Astrocyte (in vitro differentiated cells and primary cell): ENCODE data around the gene NEDD9. TPM values are rescaled to one million over a fixed set of nuclear protein-coding genes. Genes with fewer than 3 reads are reported as not detected.

Experiments used
- DNase-seq: peaks from one replicate; pipeline ENCODE4 v3.0.0-alpha.2; 2010; ENCODE audit warnings: low read depth
- FAIRE-seq: peaks from 2 replicates; lab custom pipeline; 2011; peaks lifted over from hg19 to GRCh38; lab: Jason Lieb, UNC
- H2AFZ ChIP-seq: 2 replicates; pipeline ENCODE4 v1.6.0; 2012; ENCODE audit warnings: low read depth, low read length, inconsistent platforms
- H3K27ac ChIP-seq: 2 replicates; pipeline ENCODE4 v1.5.1; 2011; ENCODE audit warnings: low read depth, low read length, inconsistent platforms
- H3K27me3 ChIP-seq: 2 replicates; pipeline ENCODE4 v1.6.0; 2011; ENCODE audit warnings: low read length, inconsistent platforms; ENCODE audit not compliant: insufficient read depth
- H3K36me3 ChIP-seq: 2 replicates; pipeline ENCODE4 v1.5.1; 2011; ENCODE audit warnings: low read length, inconsistent platforms; ENCODE audit not compliant: insufficient read depth
- H3K4me1 ChIP-seq: 2 replicates; pipeline ENCODE4 v1.5.1; 2011; ENCODE audit warnings: low read length, inconsistent platforms; ENCODE audit not compliant: insufficient read depth
- H3K4me2 ChIP-seq: 2 replicates; pipeline ENCODE4 v1.6.0; 2012; ENCODE audit warnings: low read length, inconsistent platforms
- H3K4me3 ChIP-seq: 2 replicates; pipeline ENCODE4 v1.5.1; 2011; ENCODE audit warnings: low read depth, mild to moderate bottlenecking, low read length, inconsistent platforms; ENCODE audit not compliant: insufficient read depth
- H3K79me2 ChIP-seq: 2 replicates; pipeline ENCODE4 v1.6.0; 2012; ENCODE audit warnings: mild to moderate bottlenecking, low read length, inconsistent platforms; ENCODE audit not compliant: insufficient read depth
- H3K9ac ChIP-seq: 2 replicates; pipeline ENCODE4 v1.6.0; 2012; ENCODE audit warnings: mild to moderate bottlenecking, low read length, inconsistent platforms
- H3K9me3 ChIP-seq: 2 replicates; pipeline ENCODE4 v1.5.1; 2012; ENCODE audit warnings: low read depth, mild to moderate bottlenecking, low read length, inconsistent platforms; ENCODE audit not compliant: insufficient read depth
- H4K20me1 ChIP-seq: 2 replicates; pipeline ENCODE4 v1.6.0; 2012; ENCODE audit warnings: low read length, inconsistent platforms; ENCODE audit not compliant: insufficient read depth
- H3K27ac Mint-ChIP-seq: one replicate; pipeline ENCODE4 v1.8.0; 2021; ENCODE audit warnings: mild to moderate bottlenecking, mixed read lengths; ENCODE audit not compliant: unreplicated experiment
- H3K27me3 Mint-ChIP-seq: one replicate; pipeline ENCODE4 v1.8.0; 2021; ENCODE audit warnings: low read depth, mixed read lengths; ENCODE audit not compliant: unreplicated experiment
- H3K36me3 Mint-ChIP-seq: one replicate; pipeline ENCODE4 v1.8.0; 2021; ENCODE audit warnings: low read depth, mixed read lengths; ENCODE audit not compliant: unreplicated experiment
- H3K4me1 Mint-ChIP-seq: one replicate; pipeline ENCODE4 v1.8.0; 2021; ENCODE audit warnings: low read depth, mixed read lengths; ENCODE audit not compliant: unreplicated experiment
- H3K4me3 Mint-ChIP-seq: one replicate; pipeline ENCODE4 v1.8.0; 2021; ENCODE audit warnings: mild to moderate bottlenecking, moderate library complexity, mixed read lengths; ENCODE audit not compliant: unreplicated experiment
- H3K9me3 Mint-ChIP-seq: one replicate; pipeline ENCODE4 v1.8.0; 2021; ENCODE audit warnings: mild to moderate bottlenecking, mixed read lengths; ENCODE audit not compliant: unreplicated experiment
- EZH2 ChIP-seq: IDR thresholded peaks from 2 replicates; pipeline ENCODE4 v1.6.1; 2012; ENCODE audit warnings: mild to moderate bottlenecking, low read length, inconsistent platforms; ENCODE audit not compliant: insufficient read depth
- total RNA-seq: library from RNA; stranded (reverse); gene quantifications from 2 replicates; pipeline ENCODE4 v1.2.1, GENCODE V29; 2021
- TF ChIP-seq, protein P1 (sequence below): IDR thresholded peaks from 2 replicates; pipeline ENCODE4 v1.5.1; 2011; ENCODE audit warnings: low read depth, mild to moderate bottlenecking, inconsistent platforms, low read length, moderate library complexity; ENCODE audit not compliant: insufficient read depth

NEDD9 gene
- total RNA-seq, 1 donor from 2014 or later, result 39.6 TPM

DNA sequence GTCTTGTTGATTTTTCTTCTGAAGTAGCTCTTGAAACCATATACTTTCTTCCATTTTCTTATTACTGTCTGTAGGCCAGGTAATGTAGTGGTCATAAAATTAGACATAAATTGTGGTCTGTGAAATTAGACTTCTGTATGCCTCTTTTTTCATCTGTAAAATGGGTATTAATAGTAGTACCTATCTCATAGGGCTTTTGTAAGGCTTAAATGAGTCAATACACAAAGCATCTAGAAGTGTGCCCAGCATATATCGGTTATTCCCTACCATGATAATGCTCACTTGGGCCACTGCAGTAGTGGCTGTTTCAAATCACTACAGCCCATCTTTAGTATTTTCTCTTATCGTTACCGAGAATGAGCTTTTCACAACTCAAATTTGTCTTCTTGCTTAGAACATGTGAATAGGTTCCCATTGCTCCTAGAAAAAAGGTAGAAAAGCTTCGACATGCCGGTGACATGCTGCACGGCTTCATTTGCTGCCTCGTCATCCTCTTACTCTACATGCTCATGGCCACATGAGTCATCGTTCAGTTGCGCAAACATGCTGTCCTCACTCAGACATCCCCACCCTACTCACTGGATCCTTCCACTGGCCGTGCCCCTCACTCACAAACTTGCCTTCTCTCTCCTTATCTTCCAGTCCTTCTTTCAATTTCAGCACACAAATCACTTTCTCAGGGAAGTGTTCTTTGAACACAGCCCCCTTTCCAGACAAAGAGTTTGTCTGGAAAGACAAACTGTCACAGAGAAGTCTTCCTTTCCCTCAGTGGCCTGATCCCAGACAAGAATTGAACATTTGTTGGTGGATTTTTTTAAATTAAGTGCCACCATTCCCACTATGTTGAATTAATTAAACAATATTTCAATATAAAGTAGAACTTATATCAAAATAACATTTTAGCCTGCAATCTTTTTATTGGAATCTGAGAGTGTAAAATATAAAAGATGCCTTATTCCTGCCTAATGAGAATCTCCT, 88.8 kb downstream of the NEDD9 start:
- Histone ChIP-seq H3K27me3 (no peaks in the 10 kb centered on the region), H3K4me3 (no peak overlapping the region), H4K20me1 (no peaks in the 10 kb centered on the region), H3K27ac (peak overlapping the region; percentile 52), H3K4me1 (peaks cover 15% of the 10 kb centered on the region), H3K79me2 (no peaks in the 10 kb centered on the region), H3K36me3 (no peaks in the 10 kb centered on the region), H3K4me2 (peak overlapping the region; percentile 23), H2AFZ (peak overlapping the region; percentile 16), H3K9ac (peak overlapping the region; percentile 24), H3K9me3 (no peaks in the 10 kb centered on the region)
- H3K27ac Mint-ChIP-seq, result peak overlapping the region; percentile 50
- H3K4me3 Mint-ChIP-seq, result no peak overlapping the region
- no peaks in the 10 kb centered on the region for H3K27me3 Mint-ChIP-seq
- H3K36me3 Mint-ChIP-seq, result no peaks in the 10 kb centered on the region
- TF ChIP-seq, protein P1, sequence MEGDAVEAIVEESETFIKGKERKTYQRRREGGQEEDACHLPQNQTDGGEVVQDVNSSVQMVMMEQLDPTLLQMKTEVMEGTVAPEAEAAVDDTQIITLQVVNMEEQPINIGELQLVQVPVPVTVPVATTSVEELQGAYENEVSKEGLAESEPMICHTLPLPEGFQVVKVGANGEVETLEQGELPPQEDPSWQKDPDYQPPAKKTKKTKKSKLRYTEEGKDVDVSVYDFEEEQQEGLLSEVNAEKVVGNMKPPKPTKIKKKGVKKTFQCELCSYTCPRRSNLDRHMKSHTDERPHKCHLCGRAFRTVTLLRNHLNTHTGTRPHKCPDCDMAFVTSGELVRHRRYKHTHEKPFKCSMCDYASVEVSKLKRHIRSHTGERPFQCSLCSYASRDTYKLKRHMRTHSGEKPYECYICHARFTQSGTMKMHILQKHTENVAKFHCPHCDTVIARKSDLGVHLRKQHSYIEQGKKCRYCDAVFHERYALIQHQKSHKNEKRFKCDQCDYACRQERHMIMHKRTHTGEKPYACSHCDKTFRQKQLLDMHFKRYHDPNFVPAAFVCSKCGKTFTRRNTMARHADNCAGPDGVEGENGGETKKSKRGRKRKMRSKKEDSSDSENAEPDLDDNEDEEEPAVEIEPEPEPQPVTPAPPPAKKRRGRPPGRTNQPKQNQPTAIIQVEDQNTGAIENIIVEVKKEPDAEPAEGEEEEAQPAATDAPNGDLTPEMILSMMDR, result no peak
- TF ChIP-seq EZH2, result no peak
- peaks cover 23% of the 10 kb centered on the region for H3K4me1 Mint-ChIP-seq
- DNase-seq (peak; percentile 93), FAIRE-seq (peak; percentile 39)
- no peaks in the 10 kb centered on the region for H3K9me3 Mint-ChIP-seq

DNA sequence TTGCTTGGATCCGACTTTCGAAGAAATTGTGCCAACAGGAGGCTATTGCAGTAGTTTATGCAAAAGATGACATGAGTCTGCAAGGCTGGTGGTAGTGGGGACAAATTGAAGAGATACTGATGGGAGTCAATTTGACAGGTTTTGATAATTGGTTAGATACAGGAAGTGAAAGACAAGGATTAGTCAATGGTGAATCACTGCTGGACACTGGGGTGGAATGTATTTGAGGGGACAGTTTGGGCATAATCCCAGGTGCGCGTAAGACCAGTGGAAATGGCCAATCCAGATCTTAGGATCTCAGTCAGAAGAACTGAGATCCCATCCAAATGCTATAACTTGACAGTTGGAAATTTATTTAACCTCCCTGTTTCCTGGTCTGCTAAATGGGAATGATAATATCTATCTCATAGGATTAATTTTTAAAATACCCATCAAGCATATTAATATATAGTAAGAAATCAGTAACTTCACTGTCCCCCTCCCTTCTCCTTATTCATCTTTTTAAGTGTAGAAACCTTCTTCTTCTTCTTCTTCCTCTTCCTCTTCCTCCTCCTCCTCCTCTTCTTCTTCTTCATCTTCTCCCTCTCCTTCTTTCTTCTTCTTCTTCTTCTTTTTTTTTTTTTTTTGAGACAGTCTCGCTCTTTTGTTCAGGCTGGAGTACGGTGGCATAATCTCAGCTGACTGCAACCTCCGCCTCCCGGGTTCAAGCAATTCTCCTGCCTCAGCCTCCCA, 90.0 kb downstream of the NEDD9 start:
- Histone ChIP-seq H3K27me3 (no peaks in the 10 kb centered on the region), H3K36me3 (no peaks in the 10 kb centered on the region), H3K4me1 (peaks cover 15% of the 10 kb centered on the region), H3K9ac (no peak overlapping the region), H2AFZ (no peak overlapping the region), H3K9me3 (no peaks in the 10 kb centered on the region), H3K4me2 (no peak overlapping the region), H3K4me3 (no peak overlapping the region), H4K20me1 (no peaks in the 10 kb centered on the region), H3K27ac (no peak overlapping the region), H3K79me2 (no peaks in the 10 kb centered on the region)
- no peaks in the 10 kb centered on the region for H3K36me3 Mint-ChIP-seq
- TF ChIP-seq EZH2, result no peak
- TF ChIP-seq, protein P1, result no peak
- H3K4me3 Mint-ChIP-seq, result no peak overlapping the region
- DNase-seq (no peak), FAIRE-seq (peak; percentile 56)
- no peak overlapping the region for H3K27ac Mint-ChIP-seq
- H3K4me1 Mint-ChIP-seq, result peaks cover 28% of the 10 kb centered on the region
- H3K27me3 Mint-ChIP-seq, result no peaks in the 10 kb centered on the region
- no peaks in the 10 kb centered on the region for H3K9me3 Mint-ChIP-seq
